Inflammatory macrophage (primary cell): Measurements from ENCODE around the gene ABCF2.

ENCODE experiments used
- DNase-seq, 2 donors: peaks; one replicate each; pipeline ENCODE4 v3.0.0-alpha.2; 2020 to 2022

Gene ABCF2

DNA sequence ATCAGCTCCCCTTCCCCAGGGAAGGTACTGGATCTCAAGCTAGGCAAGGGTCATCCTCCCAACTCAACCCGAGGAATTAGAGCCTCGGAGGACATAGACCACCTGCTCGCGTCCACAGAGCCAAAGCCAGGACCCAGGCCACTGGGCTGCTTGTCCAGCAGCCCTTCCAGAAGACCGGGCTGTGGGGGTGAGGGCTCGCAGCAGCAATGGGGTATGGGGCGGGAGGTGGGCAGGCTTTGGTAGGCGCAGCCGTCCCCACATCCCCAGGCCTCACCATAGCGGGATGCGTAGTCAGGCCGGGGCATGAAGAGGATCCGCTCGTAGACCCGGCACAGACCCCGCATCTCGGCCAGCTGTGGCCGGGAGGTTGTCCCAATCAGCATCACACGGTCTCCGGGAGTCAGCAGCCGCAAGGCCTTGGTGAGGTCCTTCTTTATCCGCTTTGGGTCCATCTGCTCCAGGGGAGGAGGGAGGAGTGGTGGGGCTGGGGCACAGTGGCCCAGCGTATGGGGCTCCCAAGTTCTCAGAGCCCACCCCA, 34.9 kb downstream of the ABCF2 start:
- DNase-seq = no peak

DNA sequence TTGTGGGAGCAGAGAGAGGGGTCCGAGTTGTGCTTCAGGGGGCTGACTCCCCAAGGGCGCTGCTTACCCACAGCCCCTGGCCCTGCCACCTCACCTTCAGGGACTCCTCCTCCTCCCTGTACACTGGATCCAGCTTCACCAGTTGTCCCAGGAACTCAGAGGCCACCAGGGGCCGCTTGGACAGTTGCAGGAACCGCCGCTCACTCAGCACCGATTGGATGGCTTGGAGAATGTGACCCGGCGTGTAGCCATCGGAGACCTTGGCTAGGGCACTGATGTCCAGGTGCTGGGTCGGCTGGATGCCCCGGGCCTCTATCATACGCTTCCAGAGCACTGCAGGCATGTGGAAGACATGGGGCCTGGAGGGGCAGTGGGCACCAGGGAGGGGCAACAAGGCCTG, 35.5 kb downstream of the ABCF2 start:
- no peak for DNase-seq

DNA sequence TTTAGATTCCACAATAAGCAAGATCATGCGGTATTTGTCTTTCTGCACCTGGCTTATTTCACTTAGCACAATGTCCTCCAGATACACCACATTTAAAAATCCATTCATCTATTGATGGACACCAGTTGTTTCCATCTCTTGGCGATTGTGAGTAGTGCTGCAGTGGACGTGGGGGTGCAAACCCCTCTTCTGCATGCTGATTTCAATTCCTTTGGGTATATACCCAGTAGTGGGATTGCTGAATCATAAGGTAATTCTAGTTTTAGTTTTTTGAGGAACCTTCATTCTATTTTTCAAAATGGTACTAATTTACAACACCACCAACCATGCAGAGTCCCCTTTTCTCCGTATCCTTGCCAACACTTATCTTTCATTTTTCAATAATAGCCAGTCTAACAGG, 38.0 kb downstream of the ABCF2 start:
- DNase-seq = no peak

DNA sequence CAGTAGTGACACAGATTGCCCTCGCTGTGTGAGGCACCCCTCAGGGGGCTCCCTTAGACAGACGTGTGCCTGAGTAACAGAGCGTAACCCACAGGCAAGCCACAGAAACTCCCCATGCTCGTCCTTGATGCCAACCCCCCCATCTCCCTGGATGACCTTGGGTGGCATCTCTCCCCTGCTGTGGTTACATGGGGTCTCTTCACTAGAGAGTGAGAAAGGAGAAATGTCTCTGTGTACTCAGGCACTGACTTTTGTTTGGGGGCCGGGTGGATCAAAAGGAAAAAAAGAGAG, 38.8 kb downstream of the ABCF2 start:
- DNase-seq = no peak

DNA sequence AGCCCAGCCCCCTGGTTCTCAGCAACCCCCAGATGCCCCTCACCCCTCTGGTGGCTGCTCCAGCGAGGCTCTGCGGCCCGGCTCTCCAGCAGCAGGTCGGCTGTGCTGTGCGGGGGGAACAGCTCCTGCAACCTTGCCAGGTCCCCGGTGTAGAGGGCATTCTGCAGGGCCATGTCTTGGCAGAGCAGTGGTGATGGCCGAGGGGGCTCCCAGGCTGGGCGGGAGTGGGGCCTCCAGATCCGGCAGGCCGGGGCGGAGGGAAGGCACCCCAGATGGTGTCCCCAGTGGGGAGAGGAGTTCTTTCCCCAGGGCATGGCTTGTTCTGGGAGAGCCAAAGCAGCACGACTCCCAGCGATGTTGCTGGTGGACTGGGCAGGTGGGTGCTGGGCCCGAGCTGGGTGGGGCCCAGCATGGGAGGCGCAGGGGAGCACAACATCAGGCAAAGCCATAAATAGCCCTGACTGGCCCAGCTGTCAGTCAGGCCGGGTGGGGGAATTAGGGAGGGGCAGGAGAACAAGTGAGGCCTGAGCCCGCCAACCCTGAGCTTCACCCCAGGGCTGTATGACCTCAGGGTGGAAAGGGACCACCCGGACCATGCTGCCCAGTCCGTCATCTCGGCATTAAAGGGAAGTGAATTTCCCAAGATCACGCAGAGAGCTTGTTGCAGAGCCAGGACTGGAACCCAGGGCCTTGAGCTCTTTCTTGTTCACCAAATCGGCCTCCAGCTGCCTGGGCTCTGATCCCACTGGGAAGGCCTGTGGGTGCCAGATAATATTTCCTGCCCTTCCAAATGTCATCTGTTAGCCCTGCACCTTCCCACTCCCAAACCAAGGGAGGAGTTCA, 39.4 kb downstream of the ABCF2 start:
- DNase-seq = no peak

DNA sequence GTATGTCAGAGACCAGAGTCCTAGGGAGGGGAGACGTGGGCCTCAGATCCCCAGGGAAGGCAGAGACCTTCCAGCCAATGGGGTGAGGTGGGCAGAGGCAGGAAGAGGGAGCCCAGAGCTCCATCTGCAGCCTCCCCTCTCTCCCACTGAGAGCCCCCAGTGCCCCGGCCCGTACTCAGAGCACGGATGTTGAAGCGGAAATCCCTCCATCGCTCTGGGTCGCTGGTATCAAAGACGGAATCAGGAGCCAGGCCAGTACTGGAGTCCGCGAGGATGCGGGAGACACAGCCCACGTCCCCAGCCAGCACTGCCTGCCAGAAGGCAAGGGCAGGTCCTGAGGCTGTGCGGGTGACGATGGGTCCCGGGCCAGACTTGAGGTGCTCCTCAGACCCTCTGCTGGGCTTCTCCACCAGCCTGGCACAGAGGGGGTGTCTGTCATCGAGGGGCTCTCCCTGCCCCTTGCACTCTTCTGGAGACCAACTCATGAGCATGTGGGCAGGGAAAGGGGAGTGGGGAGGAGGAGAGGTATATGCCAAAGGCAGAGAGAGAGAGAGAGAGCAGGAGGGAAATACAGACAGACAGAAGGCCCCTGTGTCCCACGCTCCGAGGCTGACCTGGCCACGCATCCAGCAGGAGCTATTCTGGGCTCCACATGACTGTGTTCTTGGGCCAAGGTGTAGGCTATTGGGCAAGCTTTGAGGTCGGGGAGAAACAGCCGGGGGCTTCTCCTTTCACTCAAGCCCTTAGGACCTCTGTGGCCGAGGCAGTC, 40.2 kb downstream of the ABCF2 start, which contains the start of gene ASB10:
Gene ASB10, minus strand, starts transcription at position 611 of the 769 bp plus-strand sequence. Its CDS starts 120 bp downstream, at position 491.
- DNase-seq = no peak

DNA sequence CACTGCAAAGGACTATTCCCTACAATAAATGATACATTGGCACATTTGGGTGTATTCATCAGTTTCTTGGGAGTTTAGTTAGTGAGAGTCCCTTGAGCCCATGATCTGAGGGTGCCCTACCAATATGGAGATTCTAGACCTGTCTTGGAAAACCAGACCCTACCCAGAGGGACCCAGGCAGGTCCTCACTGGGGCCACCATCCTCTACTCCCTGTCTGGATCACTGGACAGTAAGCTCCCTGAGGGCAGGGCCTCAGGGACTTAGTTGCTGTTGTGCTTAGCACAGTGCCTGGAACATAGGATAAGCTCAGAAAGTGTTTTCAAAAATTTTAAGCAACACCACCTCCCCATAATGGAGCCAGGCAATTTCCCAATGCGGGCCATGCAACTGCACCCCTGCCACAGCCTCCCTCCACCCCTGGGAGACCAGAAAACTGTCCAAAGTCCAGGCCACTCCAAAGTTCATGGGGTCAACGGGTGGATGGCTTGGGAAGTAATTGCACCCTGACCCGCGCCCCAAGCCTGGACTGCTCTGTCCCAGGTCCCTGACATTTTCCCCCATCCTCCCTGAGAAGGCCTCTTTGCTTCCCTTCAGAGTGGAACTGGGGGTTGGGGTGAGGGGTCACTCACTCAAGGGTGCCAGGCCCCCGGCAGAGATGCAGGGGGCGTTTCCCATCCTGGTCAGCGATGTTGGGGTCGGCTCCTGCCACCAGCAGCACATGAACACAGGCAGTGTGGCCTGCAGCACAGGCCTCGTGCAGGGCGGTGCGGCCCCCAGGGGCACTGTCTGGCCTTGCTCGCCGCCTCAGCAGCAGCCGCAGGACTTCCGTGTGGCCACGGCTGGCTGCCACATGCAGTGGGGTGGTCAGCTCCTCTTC, 41.0 kb downstream of the ABCF2 start:
- DNase-seq = no peak

DNA sequence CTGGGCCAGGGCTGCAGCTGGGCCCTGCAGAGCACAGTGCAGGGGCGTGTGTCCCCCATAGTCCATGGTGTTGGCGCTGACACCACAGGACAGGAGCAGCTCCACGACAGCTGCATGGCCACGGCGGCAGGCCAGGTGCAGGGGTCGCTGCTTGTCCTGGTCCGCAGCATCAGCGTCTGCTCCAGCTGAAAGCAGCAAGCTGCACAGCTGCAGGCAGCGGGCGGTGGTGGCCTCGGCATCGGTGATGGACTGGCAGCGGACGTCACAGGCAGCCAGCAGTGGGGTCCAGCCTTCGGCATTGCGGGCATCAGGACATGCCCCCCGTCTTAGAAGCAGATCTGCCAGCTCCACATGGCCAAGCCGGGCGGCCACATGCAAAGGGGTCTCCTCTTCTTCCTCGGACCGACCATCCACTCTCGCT, 46.0 kb downstream of the ABCF2 start:
- no peak for DNase-seq

DNA sequence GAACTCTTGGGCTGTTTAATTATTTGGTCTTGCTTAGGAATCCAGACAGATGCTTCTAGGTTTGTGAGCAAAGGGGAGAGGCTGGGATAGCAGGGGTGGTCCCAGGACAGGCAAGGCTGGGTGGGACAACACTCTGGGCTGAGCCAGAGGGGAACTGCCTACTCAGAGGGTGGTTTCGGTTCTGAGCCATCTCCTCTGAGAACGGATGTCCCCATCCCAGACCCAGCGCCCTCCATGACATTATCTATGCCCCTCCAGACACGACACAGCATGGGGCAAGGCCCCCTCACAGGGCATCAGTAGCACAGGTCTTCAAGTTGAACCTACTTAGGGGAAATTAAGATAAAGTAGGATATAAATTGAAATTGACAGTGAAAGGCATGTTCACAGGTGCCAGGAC, 47.1 kb downstream of the ABCF2 start:
- no peak for DNase-seq

DNA sequence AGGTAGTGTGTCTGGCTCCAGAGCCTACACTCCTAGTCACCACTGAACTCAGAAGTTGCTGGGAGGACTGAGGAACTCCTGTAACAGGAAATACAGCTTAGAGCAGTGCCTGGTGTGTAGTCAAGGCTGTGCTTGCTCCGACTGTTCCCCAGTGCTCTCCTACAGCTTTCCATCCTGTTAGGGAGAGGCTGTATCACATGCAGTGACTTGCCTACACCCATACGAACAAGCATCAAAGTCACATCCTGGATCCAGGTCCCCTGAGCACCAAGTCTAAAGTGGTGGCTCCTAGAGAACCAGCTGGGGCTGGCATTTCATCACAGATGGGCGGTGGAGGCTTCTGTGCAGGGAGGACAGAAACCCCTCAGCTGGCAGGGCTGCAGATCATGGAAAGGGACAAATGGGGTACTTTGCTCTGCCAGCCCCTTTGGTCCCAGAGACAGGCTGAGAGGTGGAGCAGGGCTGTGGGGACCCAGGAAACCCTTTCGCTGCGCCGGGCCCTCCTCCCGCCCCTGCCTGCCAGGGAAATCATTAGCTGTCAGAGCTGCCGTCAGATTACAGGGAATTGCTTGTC, 47.6 kb downstream of the ABCF2 start:
- DNase-seq = no peak

GRCh38 chr7:151178831-151179230, 48.2 kb downstream of the ABCF2 start:
- no peak for DNase-seq

DNA sequence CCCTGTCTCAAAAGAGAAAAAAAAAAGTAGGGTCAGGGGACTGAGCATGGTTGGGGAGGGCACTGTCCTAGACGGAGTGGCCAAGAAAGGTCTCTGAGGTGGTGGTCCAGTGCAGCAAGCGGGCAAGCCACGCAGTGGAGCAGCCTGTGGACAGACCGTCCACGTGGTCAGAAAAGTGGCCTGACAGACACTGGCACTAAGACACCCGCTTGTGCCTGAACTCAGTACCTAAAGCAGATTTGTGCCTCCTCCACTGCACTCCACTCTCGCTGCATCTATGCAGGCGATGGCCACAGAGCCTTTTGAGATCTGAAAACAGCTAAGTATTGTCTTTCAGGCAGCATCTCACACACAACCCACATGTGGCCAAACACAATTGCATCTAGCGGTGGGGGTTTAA, 48.8 kb downstream of the ABCF2 start:
- no peak for DNase-seq

DNA sequence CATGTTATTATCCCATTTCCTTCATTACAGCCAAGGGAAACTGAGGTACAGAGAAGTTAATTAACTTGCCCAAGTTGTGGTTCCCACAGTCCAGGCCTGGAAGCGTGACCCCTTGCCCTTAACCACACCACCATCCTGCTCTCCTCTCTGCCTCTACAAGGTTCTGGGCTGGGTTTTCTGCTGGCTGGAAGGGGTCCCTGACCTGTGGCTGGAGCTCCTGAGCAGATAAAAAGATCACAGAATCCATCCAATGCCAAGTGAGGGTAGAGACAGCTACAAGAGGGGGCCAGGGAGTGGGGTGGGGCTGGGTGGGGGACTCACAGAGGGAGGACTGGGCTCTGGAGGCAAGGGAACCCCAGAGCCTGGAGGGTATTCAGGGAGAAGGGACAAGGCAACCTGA, 49.7 kb downstream of the ABCF2 start:
- DNase-seq = no peak

DNA sequence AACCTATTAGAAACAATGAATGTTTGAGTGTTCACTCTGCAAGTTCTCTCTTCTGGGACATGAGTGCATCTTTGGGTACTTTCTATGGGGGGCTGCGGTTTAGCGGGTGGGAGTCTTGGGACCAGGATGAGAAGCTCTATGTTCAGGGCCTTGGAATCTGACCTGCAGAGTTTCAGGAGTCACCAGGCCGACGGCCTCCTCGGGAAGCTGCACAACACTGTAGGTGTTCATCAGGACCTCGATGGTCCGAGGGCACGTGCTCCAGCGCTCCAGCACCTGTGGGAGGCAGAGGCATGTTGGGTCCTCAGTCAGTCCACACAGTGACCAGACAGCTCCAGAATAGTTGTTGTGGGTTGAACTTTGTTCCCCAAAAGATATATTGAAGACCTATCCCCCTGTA, 50.6 kb downstream of the ABCF2 start:
- no peak for DNase-seq

DNA sequence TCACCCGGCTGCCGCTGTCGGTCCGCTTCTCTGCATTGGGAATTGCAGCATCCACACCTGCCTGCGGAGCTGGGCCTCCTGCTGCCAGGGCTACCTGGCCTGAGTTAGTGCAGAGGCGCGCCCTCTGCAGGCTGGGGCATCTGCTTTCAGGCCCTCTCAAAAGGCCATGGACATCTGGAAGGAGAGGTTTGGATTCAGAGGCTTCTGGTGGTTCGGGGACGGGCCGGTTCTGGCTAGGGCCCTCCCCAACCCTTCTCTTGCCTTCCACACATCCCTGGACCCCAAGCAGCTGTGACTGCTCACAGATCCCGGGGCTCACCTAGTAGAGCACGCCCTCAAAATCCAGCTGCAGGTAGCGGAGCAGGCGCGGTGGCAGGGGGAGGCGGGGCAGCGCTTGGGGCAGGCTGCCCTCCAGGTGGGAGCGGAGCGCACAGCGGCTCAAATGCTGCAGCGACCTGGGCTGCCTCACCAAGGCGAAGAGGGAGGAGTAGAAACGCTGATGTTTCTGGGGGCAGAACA, 51.2 kb downstream of the ABCF2 start:
- DNase-seq = no peak

DNA sequence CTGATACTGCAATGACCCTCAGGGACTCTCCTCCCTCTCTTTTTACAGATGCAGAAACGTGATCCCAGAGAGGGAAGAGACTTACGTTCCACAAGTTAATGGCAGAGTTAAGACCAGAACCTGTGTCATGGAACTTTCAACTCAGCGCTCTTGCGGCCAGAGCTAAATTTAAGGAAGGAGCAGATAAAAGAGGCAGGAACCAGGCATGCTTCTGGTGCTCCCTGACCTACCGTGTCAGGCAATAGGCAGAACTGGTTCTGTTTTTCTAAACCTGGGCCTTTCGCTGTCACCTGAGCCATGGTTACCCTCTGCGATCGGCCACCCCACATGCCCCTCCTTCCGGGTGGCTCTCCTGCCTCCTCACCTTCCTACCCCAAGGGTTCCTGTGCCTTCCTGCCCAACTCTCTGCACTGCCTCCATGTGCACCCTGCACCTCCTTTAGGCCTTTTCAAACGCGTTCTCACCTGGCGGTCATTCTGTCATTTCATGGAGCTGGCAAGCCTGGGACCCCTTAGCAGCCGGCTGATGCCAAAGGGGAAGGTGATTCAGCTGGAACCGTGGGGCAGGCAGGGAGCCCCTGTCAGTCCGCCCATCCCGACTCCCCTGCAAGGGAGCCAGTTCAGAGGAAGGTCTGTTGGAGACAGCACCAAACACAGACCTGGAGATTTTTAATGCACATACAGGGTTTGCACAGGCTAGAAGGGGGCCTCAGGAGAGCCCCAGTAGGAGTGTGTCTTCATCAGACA, 51.8 kb downstream of the ABCF2 start:
- no peak for DNase-seq

- peak in 1 of 2 donors; percentile 14 for DNase-seq
Observed at GRCh38 chr7:151174246-151175046, 52.6 kb downstream of the ABCF2 start.

GRCh38 chr7:151173386-151174245, 53.4 kb downstream of the ABCF2 start:
- no peak for DNase-seq
